NCI-H1436 treated with DMSO at 0.1 percent for 48 hours (cell line): ENCODE data around the gene NCAPH2.
"Not testable (repeated sequence)": the region's sequence is repeated elsewhere in the genome, so short reads cannot be mapped to it uniquely, and the experiment has no call there.

Experiments used
- DNase-seq: peaks from one replicate; lab custom pipeline; 2025; lab: John Stamatoyannopoulos, UW

Gene NCAPH2

GRCh38 chr22:50519151-50519550 lies 11.1 kb downstream of the NCAPH2 start:
- no peak for DNase-seq

GRCh38 chr22:50520184-50520583 lies 12.2 kb downstream of the NCAPH2 start:
- not testable (repeated sequence) for DNase-seq

GRCh38 chr22:50520826-50521453 lies 12.9 kb downstream of the NCAPH2 start:
- DNase-seq = no peak

GRCh38 chr22:50521710-50522109 lies 13.7 kb downstream of the NCAPH2 start:
- DNase-seq = no peak

- no peak for DNase-seq
Observed at GRCh38 chr22:50522208-50522805, 14.3 kb downstream of the NCAPH2 start.

GRCh38 chr22:50522806-50523438 lies 14.9 kb downstream of the NCAPH2 start:
- DNase-seq = no peak

GRCh38 chr22:50523458-50523805 lies 15.4 kb downstream of the NCAPH2 start:
- DNase-seq = no peak

- no peak for DNase-seq
Observed at GRCh38 chr22:50523806-50524675, 16.0 kb downstream of the NCAPH2 start.

- no peak for DNase-seq
Observed at GRCh38 chr22:50524676-50525103, 16.7 kb downstream of the NCAPH2 start.

- peak; percentile 77 for DNase-seq
Observed at GRCh38 chr22:50525104-50525857, 17.3 kb downstream of the NCAPH2 start, which contains the start of gene SCO2. Gene SCO2, minus strand, starts transcription at chr22:50525598. Its CDS starts 1,187 bp downstream, at chr22:50524411.

GRCh38 chr22:50525858-50526107 lies 17.8 kb downstream of the NCAPH2 start:
- DNase-seq = no peak

- no peak for DNase-seq
Observed at GRCh38 chr22:50526108-50526833, 18.2 kb downstream of the NCAPH2 start.

- DNase-seq = no peak
Observed at GRCh38 chr22:50526834-50527801, 19.1 kb downstream of the NCAPH2 start.

GRCh38 chr22:50527921-50528681 lies 20.1 kb downstream of the NCAPH2 start:
- no peak for DNase-seq

- DNase-seq = no peak
Observed at GRCh38 chr22:50528682-50529415, 20.8 kb downstream of the NCAPH2 start.

GRCh38 chr22:50529416-50529896 lies 21.4 kb downstream of the NCAPH2 start:
- DNase-seq = no peak

- no peak for DNase-seq
Observed at GRCh38 chr22:50529897-50530579, 22.0 kb downstream of the NCAPH2 start, which contains the start of gene TYMP. Gene TYMP, minus strand, starts transcription at chr22:50530012. Its CDS starts 303 bp downstream, at chr22:50529709.

GRCh38 chr22:50530580-50530876 lies 22.5 kb downstream of the NCAPH2 start:
- no peak for DNase-seq
